CD8-positive, alpha-beta memory T cell (primary cell): Measurements from ENCODE around the gene SNRNP70. TPM values are rescaled to one million over a fixed set of nuclear protein-coding genes. Genes with fewer than 3 reads are reported as not detected.
"Not testable (repeated sequence)": the region's sequence is repeated elsewhere in the genome, so short reads cannot be mapped to it uniquely, and the experiment has no call there.

Experiments used
- CTCF ChIA-PET: fragments of 350-600 bp; sonication (Branson Sonifier 250); formaldehyde crosslinking; loops from one replicate; lab custom pipeline; 2021; ENCODE audit warnings: antibody characterized with exemption; lab: Charles Lee
- POLR2A ChIA-PET: fragments of 350-600 bp; sonication (Branson Sonifier 250); formaldehyde crosslinking; loops from one replicate; lab custom pipeline; 2021; ENCODE audit warnings: antibody characterized with exemption; lab: Charles Lee
- DNase-seq, 5 donors: peaks; one replicate each; pipeline versions ENCODE4 v3.0.0 to v3.0.0-alpha.2; 2020 to 2022; ENCODE audit warnings: mixed read lengths in 1 of 5
- H3K27ac ChIP-seq: one replicate; pipeline ENCODE4 v1.7.0; 2013; ENCODE audit warnings: low read depth, mild to moderate bottlenecking, low read length, moderate library complexity
- H3K27me3 ChIP-seq: 2 replicates; pipeline ENCODE4 v1.7.0; 2013; ENCODE audit warnings: low read length, mild to moderate bottlenecking; ENCODE audit not compliant: insufficient read depth, poor library complexity, severe bottlenecking
- H3K36me3 ChIP-seq: 2 replicates; pipeline ENCODE4 v1.7.0; 2013; ENCODE audit warnings: mild to moderate bottlenecking, low read length, moderate library complexity; ENCODE audit not compliant: insufficient read depth
- H3K4me1 ChIP-seq: 2 replicates; pipeline ENCODE4 v1.7.0; 2013; ENCODE audit warnings: mild to moderate bottlenecking, low read length, moderate library complexity; ENCODE audit not compliant: insufficient read depth
- H3K4me3 ChIP-seq: 2 replicates; pipeline ENCODE4 v1.7.0; 2013; ENCODE audit warnings: mild to moderate bottlenecking, low read length
- H3K9me3 ChIP-seq: 2 replicates; pipeline ENCODE4 v1.7.0; 2013; ENCODE audit warnings: mild to moderate bottlenecking, low read length
- H3K27ac Mint-ChIP-seq, 8 donors: one replicate each; pipeline ENCODE4 v1.8.0; 2020 to 2021; ENCODE audit warnings: mixed read lengths in 8 of 8, mild to moderate bottlenecking in 6 of 8, inconsistent platforms in 3 of 8, moderate library complexity in 3 of 8
- H3K27me3 Mint-ChIP-seq, 2 donors: one replicate each; pipeline ENCODE4 v1.8.0; 2020 to 2021; ENCODE audit warnings: mixed read lengths in 2 of 2, mild to moderate bottlenecking in 1 of 2, moderate library complexity in 1 of 2
- H3K36me3 Mint-ChIP-seq, 3 donors: one replicate each; pipeline ENCODE4 v1.8.0; 2020 to 2021; ENCODE audit warnings: mixed read lengths in 3 of 3, inconsistent platforms in 1 of 3, mild to moderate bottlenecking in 1 of 3
- H3K4me1 Mint-ChIP-seq, 3 donors: one replicate each; pipeline ENCODE4 v1.8.0; 2020 to 2021; ENCODE audit warnings: mixed read lengths in 3 of 3, inconsistent platforms in 1 of 3, mild to moderate bottlenecking in 1 of 3
- H3K4me3 Mint-ChIP-seq, 7 donors: one replicate each; pipeline ENCODE4 v1.8.0; 2020 to 2021; ENCODE audit warnings: mixed read lengths in 7 of 7, mild to moderate bottlenecking in 6 of 7, moderate library complexity in 4 of 7, inconsistent platforms in 2 of 7
- H3K9me3 Mint-ChIP-seq, 5 donors: one replicate each; pipeline ENCODE4 v1.8.0; 2020 to 2022; ENCODE audit warnings: mixed read lengths in 5 of 5, mild to moderate bottlenecking in 3 of 5, moderate library complexity in 2 of 5, inconsistent platforms in 1 of 5
- polyA plus RNA-seq: library from polyadenylated mRNA; unstranded; fragments of 300-500 nt; fragmentation: Illumina TruSeq; gene quantifications from one replicate; pipeline ENCODE4 v1.2.3, GENCODE V29; 2021
- total RNA-seq, 2 experiments: library from RNA; stranded (reverse); gene quantifications; one replicate each; pipeline ENCODE4 v1.2.3, GENCODE V29; 2021

Gene SNRNP70
- total RNA-seq = 100 to 1,000 TPM; 210 to 221 TPM
- polyA plus RNA-seq = 66.2 TPM

GRCh38 chr19:49085020-49085867 is at the start of gene SNRNP70:
Gene SNRNP70, plus strand, starts transcription at chr19:49085451. Its CDS starts 964 bp downstream, at chr19:49086415.
- peak; percentile 99 to 100 (median 100) for DNase-seq
- Histone ChIP-seq H3K4me1 (peaks cover 24% of the 10 kb centered on the region), H3K4me3 (peak within 1 kb of the TSS; percentile 99), H3K27ac (peak within 1 kb of the TSS; percentile 82), H3K27me3 (no peaks in the 10 kb centered on the region), H3K9me3 (no peaks in the 10 kb centered on the region), H3K36me3 (peaks cover 17% of the 10 kb centered on the region)
- Mint-ChIP-seq H3K9me3 (peaks cover 0 to 2% (median 0%) of the 10 kb centered on the region in 5 donors), H3K27me3 (peaks cover 6 to 11% of the 10 kb centered on the region in 2 donors), H3K36me3 (peaks cover 6 to 37% (median 6%) of the 10 kb centered on the region in 3 donors), H3K27ac (peak within 1 kb of the TSS; percentile 87 to 97 (median 93)), H3K4me1 (peaks cover 30 to 48% (median 47%) of the 10 kb centered on the region in 3 donors), H3K4me3 (peak within 1 kb of the TSS; percentile 92 to 96 (median 96))
- CTCF ChIA-PET = interaction anchor here (0.6 to 4.0 kb wide), 3 partner anchors 9 to 21 kb away, joined by 3 to 28 read pairs (median 9); no protein-coding TSS in a partner anchor
- POLR2A ChIA-PET = no interaction called here

- H3K4me1 ChIP-seq, H3K27me3 Mint-ChIP-seq, DNase-seq, H3K36me3 ChIP-seq, CTCF ChIA-PET, H3K9me3 Mint-ChIP-seq, POLR2A ChIA-PET, H3K4me1 Mint-ChIP-seq, H3K27ac Mint-ChIP-seq, H3K4me3 ChIP-seq, H3K27me3 ChIP-seq, H3K27ac ChIP-seq, H3K4me3 Mint-ChIP-seq, H3K36me3 Mint-ChIP-seq, H3K9me3 ChIP-seq: not testable (repeated sequence)
Observed at GRCh38 chr19:49036815-49037214, 48.4 kb upstream of the SNRNP70 start, which contains the start of gene CGB1. Gene CGB1, minus strand, starts transcription at chr19:49036895. Its CDS starts 184 bp downstream, at chr19:49036711.

GRCh38 chr19:49038111-49038510 is 47.1 kb upstream of the SNRNP70 start:
- H3K9me3 Mint-ChIP-seq, H3K4me3 ChIP-seq, H3K36me3 ChIP-seq, H3K4me3 Mint-ChIP-seq, H3K27me3 ChIP-seq, H3K4me1 Mint-ChIP-seq, DNase-seq, H3K9me3 ChIP-seq, CTCF ChIA-PET, H3K27ac ChIP-seq, POLR2A ChIA-PET, H3K27ac Mint-ChIP-seq, H3K36me3 Mint-ChIP-seq, H3K4me1 ChIP-seq: not testable (repeated sequence)
- peaks cover 0 to 10% of the 10 kb centered on the region in 2 donors for H3K27me3 Mint-ChIP-seq

GRCh38 chr19:49038557-49039276 is 46.5 kb upstream of the SNRNP70 start:
- H3K9me3 ChIP-seq, H3K9me3 Mint-ChIP-seq, H3K4me3 Mint-ChIP-seq, H3K4me3 ChIP-seq, H3K4me1 Mint-ChIP-seq, H3K4me1 ChIP-seq, H3K27ac Mint-ChIP-seq, H3K27me3 ChIP-seq, H3K36me3 Mint-ChIP-seq, H3K36me3 ChIP-seq, H3K27ac ChIP-seq, CTCF ChIA-PET, POLR2A ChIA-PET, DNase-seq: not testable (repeated sequence)
- peaks cover 0 to 10% of the 10 kb centered on the region in 2 donors for H3K27me3 Mint-ChIP-seq

- H3K36me3 Mint-ChIP-seq, CTCF ChIA-PET, H3K4me1 Mint-ChIP-seq, DNase-seq, H3K9me3 Mint-ChIP-seq, H3K27me3 ChIP-seq, H3K4me1 ChIP-seq, H3K4me3 ChIP-seq, H3K9me3 ChIP-seq, H3K27ac Mint-ChIP-seq, H3K4me3 Mint-ChIP-seq, H3K27ac ChIP-seq, POLR2A ChIA-PET, H3K36me3 ChIP-seq: not testable (repeated sequence)
- H3K27me3 Mint-ChIP-seq = peaks cover 0 to 10% of the 10 kb centered on the region in 2 donors
Observed at GRCh38 chr19:49039736-49040135, 45.5 kb upstream of the SNRNP70 start.

GRCh38 chr19:49042177-49042576 is 43.1 kb upstream of the SNRNP70 start:
- no peaks in the 10 kb centered on the region for H3K9me3 Mint-ChIP-seq
- Histone ChIP-seq H3K36me3 (no peaks in the 10 kb centered on the region), H3K27me3 (no peaks in the 10 kb centered on the region), H3K9me3 (no peaks in the 10 kb centered on the region), H3K4me3 (no peak overlapping the region), H3K27ac (no peak overlapping the region), H3K4me1 (no peaks in the 10 kb centered on the region)
- peak overlapping the region in 1 of 8 donors; percentile 92 for H3K27ac Mint-ChIP-seq
- POLR2A ChIA-PET = no interaction called here
- no peaks in the 10 kb centered on the region for H3K4me1 Mint-ChIP-seq
- peaks cover 0 to 3% of the 10 kb centered on the region in 2 donors for H3K27me3 Mint-ChIP-seq
- H3K4me3 Mint-ChIP-seq = no peak overlapping the region
- no peak for DNase-seq
- CTCF ChIA-PET = no interaction called here
- H3K36me3 Mint-ChIP-seq = no peaks in the 10 kb centered on the region

GRCh38 chr19:49042666-49043065 is 42.6 kb upstream of the SNRNP70 start:
- H3K27ac ChIP-seq, H3K27ac Mint-ChIP-seq, CTCF ChIA-PET, H3K27me3 ChIP-seq, H3K4me3 Mint-ChIP-seq, H3K27me3 Mint-ChIP-seq, H3K4me3 ChIP-seq, H3K36me3 Mint-ChIP-seq, POLR2A ChIA-PET, H3K4me1 Mint-ChIP-seq, H3K36me3 ChIP-seq, H3K4me1 ChIP-seq, H3K9me3 ChIP-seq, DNase-seq, H3K9me3 Mint-ChIP-seq: not testable (repeated sequence)

GRCh38 chr19:49043548-49043947 is 41.7 kb upstream of the SNRNP70 start, which contains the start of gene CGB5:
Gene CGB5, plus strand, starts transcription at chr19:49043848. Its CDS starts 362 bp downstream, at chr19:49044210.
- H3K27me3 ChIP-seq, H3K27ac ChIP-seq, H3K4me3 ChIP-seq, POLR2A ChIA-PET, H3K9me3 ChIP-seq, H3K27me3 Mint-ChIP-seq, DNase-seq, H3K36me3 Mint-ChIP-seq, H3K9me3 Mint-ChIP-seq, H3K27ac Mint-ChIP-seq, H3K36me3 ChIP-seq, CTCF ChIA-PET, H3K4me3 Mint-ChIP-seq, H3K4me1 Mint-ChIP-seq, H3K4me1 ChIP-seq: not testable (repeated sequence)
